Activated CD8-positive, alpha-beta memory T cell treated with anti-CD3 and anti-CD28 coated beads, Interleukin-2, amount 10 ng/mL, durations not matched to agents 7 days and 5 days (primary cell): ENCODE results near the gene B9D2. TPM values are rescaled to one million over a fixed set of nuclear protein-coding genes. Genes with fewer than 3 reads are reported as not detected.

Source experiments
- ATAC-seq: fragments of 150-1000 bp; cut with Tn5 transposase; one replicate; pipeline ENCODE4 v1.10.0; 2021; ENCODE audit warnings: moderate library complexity
- CTCF ChIA-PET: fragments of 350-600 bp; sonication (Branson Sonifier 250); formaldehyde crosslinking; loops from one replicate; lab custom pipeline; 2021; ENCODE audit warnings: antibody characterized with exemption; lab: Charles Lee
- DNase-seq: peaks from one replicate; pipeline ENCODE4 v3.0.0-alpha.2; 2020
- H3K27ac Mint-ChIP-seq: one replicate; pipeline ENCODE4 v1.8.0; 2021; ENCODE audit warnings: mild to moderate bottlenecking, mixed read lengths
- H3K27me3 Mint-ChIP-seq: one replicate; pipeline ENCODE4 v1.8.0; 2021; ENCODE audit warnings: mixed read lengths
- H3K36me3 Mint-ChIP-seq: one replicate; pipeline ENCODE4 v1.8.0; 2021; ENCODE audit warnings: mild to moderate bottlenecking, mixed read lengths
- H3K4me1 Mint-ChIP-seq: one replicate; pipeline ENCODE4 v1.8.0; 2021; ENCODE audit warnings: mixed read lengths
- H3K4me3 Mint-ChIP-seq: one replicate; pipeline ENCODE4 v1.8.0; 2021; ENCODE audit warnings: mild to moderate bottlenecking, moderate library complexity, mixed read lengths
- H3K9me3 Mint-ChIP-seq: one replicate; pipeline ENCODE4 v1.8.0; 2022; ENCODE audit warnings: low read depth, mixed read lengths
- total RNA-seq, 2 experiments: library from RNA; stranded (reverse); gene quantifications; one replicate each; pipeline ENCODE4 v1.2.3, GENCODE V29; 2021

Gene B9D2
- total RNA-seq, 2 experiments from 2014 or later = 8.2 to 9.3 TPM

DNA sequence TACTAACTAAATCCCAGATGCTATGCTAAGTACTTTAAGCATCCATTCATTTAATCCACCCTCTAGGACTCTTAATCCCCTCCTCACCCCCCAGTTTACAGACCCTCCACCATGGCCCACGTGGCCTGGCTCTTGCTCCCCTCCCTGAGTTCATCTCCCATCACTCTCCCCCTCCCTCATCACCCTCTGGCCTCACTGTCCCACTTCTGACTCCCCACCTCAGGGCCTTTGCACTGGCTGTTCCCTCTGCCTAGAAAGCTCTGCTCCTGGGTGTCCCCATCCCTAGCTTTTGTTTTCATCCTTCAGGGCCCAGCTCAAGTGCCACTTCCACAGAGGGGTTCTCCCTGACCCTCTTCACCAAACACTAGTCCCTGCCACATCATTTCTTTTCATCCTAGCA, 4.2 kb downstream of the B9D2 start:
- H3K9me3 Mint-ChIP-seq = no peaks in the 10 kb centered on the region
- H3K27ac Mint-ChIP-seq = no peak overlapping the region
- ATAC-seq (no peak), DNase-seq (no peak)
- H3K4me3 Mint-ChIP-seq = no peak overlapping the region
- CTCF ChIA-PET = no interaction called here
- H3K27me3 Mint-ChIP-seq = no peaks in the 10 kb centered on the region
- H3K4me1 Mint-ChIP-seq = peaks cover 52% of the 10 kb centered on the region
- H3K36me3 Mint-ChIP-seq = peaks cover 4% of the 10 kb centered on the region

DNA sequence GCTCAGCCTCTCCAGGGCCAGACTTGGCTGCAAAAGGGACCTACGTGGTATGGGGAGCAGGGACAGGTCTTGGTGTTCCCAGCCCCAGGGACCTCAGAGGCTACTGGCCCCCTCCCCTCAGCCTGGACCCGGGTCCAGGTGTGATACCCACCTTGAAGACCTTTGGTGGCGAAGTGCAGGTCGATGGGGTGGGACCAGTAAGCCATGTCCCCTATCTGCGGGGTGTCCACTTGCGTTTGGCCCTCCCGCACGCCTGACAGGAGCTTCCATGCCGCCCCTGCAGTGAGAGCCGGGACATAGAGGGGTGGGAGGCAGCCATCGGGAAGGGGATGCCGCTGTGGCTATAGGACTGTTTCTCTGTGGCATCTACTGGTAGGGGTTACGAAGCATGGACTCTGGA, 6.2 kb downstream of the B9D2 start:
- Mint-ChIP-seq H3K27ac (peak overlapping the region; percentile 89), H3K4me3 (no peak overlapping the region), H3K27me3 (no peaks in the 10 kb centered on the region), H3K36me3 (peaks cover 5% of the 10 kb centered on the region), H3K9me3 (no peaks in the 10 kb centered on the region), H3K4me1 (peaks cover 45% of the 10 kb centered on the region)
- ATAC-seq = no peak
- DNase-seq = no peak
- CTCF ChIA-PET = interaction anchor here (0.6 to 4.3 kb wide), 8 partner anchors 8 to 505 kb away, joined by 3 to 17 read pairs (median 3); partner anchors contain the start of gene HNRNPUL1

DNA sequence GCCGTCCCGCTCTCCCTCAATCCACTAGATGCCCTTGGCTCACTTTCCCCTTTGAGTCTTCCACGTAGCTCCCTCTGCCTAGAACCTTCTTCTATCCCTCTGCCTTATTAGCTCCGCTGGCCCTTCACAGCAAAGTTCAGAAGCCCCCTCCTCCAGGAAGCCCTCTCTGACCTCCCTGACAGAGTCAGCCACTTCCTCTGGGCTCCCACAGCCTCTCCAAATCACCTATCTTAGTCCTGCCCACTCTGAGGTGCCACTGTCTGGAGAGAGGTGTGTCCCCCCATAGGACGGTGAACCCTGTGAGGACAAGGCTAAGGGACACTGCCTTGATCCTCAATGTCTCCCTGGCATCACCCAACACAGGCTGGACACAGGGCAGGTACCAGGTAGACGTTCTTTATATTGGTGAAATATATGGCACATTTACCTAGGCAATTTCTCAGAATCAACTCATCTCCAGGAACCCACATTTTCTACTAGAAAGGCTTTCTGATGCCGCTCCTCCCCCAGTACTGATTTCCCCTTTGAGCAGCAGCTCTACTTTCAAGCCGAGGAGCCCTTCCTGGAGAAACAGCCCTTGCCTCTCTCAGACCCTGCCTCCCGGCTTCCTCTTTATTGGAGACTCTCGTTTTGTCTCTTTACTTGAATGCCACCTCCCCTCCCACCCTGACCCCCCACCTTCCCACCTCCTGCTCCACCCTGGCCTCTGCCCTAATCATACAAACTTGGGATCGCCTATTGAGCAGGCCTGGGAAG, 6.8 kb downstream of the B9D2 start:
- ATAC-seq = no peak
- peaks cover 41% of the 10 kb centered on the region for H3K4me1 Mint-ChIP-seq
- CTCF ChIA-PET = interaction anchor here (0.6 to 4.3 kb wide), 9 partner anchors 8 to 506 kb away, joined by 3 to 17 read pairs (median 3); partner anchors contain the start of genes B3GNT8 and HNRNPUL1

DNA sequence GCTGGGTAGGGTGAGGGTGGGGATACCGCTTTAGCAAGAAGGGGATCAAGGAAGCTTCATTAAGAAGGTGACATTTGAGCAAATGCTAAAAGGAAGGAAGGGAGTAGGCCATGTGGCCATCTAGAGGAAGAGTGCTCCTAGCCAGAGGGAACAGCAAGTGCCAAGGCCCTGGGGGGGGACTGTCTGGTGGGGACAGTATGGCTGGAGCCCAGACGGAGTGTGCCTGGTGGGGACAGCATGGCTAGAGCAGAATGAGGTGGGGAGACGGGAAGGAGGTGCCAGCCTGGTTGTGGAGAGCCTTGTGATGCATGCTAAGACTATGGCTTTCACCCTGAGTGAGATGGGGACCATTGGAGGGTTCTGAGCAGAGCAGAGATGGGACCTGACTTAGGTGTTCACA, 8.1 kb downstream of the B9D2 start:
- ATAC-seq (no peak), DNase-seq (no peak)
- Mint-ChIP-seq H3K9me3 (no peaks in the 10 kb centered on the region), H3K36me3 (peaks cover 10% of the 10 kb centered on the region), H3K4me1 (peaks cover 43% of the 10 kb centered on the region), H3K27me3 (no peaks in the 10 kb centered on the region), H3K4me3 (no peak overlapping the region), H3K27ac (peak overlapping the region; percentile 76)
- CTCF ChIA-PET = interaction anchor here (1.0 to 4.3 kb wide), 10 partner anchors 8 to 152 kb away, joined by 3 to 17 read pairs (median 6); partner anchors contain the start of genes B9D2 and HNRNPUL1

More for the DNA sequence above, 6.8 kb downstream of the B9D2 start:
- Mint-ChIP-seq H3K4me3 (peak overlapping the region; percentile 7), H3K27me3 (no peaks in the 10 kb centered on the region), H3K27ac (peak overlapping the region; percentile 89), H3K9me3 (no peaks in the 10 kb centered on the region), H3K36me3 (peaks cover 7% of the 10 kb centered on the region)
- peak; percentile 54 for DNase-seq

DNA sequence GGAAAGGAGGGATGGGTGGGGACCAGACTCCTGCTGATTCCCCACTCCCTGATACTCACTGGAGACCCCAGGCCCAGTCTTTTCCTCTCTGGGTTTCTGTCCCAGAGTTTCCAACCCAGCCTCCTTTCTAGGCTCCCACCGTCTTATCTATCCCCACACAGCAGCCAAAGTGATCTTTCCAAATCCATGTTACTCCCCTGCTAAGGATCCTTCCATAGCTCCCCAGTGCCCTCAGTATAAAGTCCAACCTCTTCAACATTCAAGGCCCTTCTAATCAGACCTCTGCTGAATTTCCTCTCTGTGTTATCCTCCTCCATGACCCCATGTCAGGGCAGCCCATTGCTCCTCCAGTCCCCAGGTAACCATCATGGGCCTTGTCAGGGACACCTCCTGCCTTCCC, 8.9 kb downstream of the B9D2 start:
- peak overlapping the region; percentile 76 for H3K27ac Mint-ChIP-seq
- no peaks in the 10 kb centered on the region for H3K9me3 Mint-ChIP-seq
- no peaks in the 10 kb centered on the region for H3K27me3 Mint-ChIP-seq
- H3K4me1 Mint-ChIP-seq = peaks cover 45% of the 10 kb centered on the region
- peaks cover 12% of the 10 kb centered on the region for H3K36me3 Mint-ChIP-seq
- CTCF ChIA-PET = interaction anchor here (0.9 to 4.3 kb wide), 11 partner anchors 9 to 151 kb away, joined by 3 to 17 read pairs (median 6); partner anchors contain the start of genes B9D2 and HNRNPUL1
- peak overlapping the region; percentile 9 for H3K4me3 Mint-ChIP-seq
- DNase-seq = no peak
- no peak for ATAC-seq

DNA sequence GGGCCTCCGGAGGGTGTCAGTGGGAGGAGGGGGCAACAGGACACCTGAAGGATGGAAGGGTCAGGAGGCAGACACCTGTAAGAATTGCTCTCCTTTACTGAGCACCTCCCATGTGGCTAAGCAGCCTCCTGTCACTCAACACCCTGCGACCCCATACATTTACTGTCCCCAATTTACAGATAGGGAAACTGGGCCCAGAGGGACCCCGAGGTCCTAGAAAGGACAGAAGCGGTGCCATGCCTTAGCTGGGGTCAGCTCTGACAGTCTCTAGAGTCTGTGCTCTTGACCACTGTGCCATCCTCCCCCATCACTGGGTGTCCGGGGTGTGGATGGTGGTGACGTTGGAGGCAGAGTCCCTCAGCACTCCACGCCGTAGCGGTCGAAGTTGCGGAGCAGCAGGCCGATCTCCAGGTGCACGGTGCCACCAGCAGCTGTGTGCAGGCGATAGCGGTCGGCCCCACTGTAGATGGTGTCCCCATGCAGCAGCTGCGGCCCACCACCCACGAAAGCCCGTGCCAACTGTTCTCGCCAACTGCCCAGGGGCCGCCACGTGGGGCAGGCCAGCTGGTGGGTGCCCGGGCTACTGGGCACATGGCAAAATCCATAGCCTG, 9.5 kb downstream of the B9D2 start:
- H3K9me3 Mint-ChIP-seq = no peaks in the 10 kb centered on the region
- peak overlapping the region; percentile 88 for H3K27ac Mint-ChIP-seq
- peak overlapping the region; percentile 59 for H3K4me3 Mint-ChIP-seq
- ATAC-seq (no peak), DNase-seq (peak; percentile 43)
- peaks cover 51% of the 10 kb centered on the region for H3K4me1 Mint-ChIP-seq
- peaks cover 17% of the 10 kb centered on the region for H3K36me3 Mint-ChIP-seq
- CTCF ChIA-PET = interaction anchor here (0.9 to 4.3 kb wide), 9 partner anchors 9 to 151 kb away, joined by 3 to 17 read pairs (median 6); partner anchors contain the start of genes B9D2 and HNRNPUL1
- no peaks in the 10 kb centered on the region for H3K27me3 Mint-ChIP-seq

DNA sequence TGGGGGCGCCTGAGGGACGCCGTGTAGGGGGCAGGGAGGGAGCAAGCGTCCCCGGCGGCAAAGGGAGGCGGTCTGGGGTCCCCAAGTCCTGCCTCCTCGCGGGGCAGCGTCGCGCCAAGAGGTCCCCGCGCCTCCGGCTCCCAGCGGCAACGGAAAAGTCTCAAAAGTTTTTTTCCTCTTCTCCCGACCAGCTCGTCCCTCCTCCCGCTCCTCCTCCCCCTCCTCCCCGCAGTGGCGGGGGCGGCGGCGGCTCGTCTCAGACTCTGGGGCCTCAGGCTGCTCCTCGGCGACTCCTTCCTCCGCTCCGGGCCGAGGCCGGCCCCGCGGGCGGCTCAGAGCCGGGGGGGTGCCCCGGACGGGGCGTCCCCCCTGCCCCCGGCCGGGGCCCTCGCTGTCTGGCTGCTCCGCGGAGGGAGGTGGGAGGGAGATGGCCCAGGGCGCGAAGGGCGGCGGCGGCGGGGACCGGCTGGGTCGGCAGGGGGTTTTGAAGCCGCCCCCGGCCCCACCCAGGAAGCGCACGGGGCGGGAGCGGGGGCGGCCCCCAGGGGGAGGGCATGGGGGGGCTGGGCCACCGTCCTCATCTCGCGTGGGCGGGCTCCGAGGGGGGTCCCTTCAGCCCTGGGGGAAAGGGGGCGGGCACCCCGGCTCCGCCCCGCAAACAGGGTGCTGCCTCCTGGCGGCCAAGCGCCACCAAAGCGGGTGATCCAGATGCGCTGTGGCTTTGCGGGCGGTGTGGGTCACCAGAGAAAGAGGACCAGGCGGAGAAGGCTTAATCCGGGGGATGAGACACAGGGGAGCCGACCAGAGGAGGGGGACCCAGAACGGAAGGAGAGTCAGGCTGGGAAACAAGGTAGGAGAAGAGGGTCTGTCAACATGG, 10.2 kb downstream of the B9D2 start, which contains the start of gene TGFB1:
TGFB1 (minus strand) TSS at position 457 of the 877 bp plus-strand sequence. CDS start 878 bp downstream, outside the sequence.
- CTCF ChIA-PET = interaction anchor here (1.0 to 3.2 kb wide), 12 partner anchors 9 to 103 kb away, joined by 3 to 51 read pairs (median 9); partner anchors contain the start of genes B9D2 and HNRNPUL1

DNA sequence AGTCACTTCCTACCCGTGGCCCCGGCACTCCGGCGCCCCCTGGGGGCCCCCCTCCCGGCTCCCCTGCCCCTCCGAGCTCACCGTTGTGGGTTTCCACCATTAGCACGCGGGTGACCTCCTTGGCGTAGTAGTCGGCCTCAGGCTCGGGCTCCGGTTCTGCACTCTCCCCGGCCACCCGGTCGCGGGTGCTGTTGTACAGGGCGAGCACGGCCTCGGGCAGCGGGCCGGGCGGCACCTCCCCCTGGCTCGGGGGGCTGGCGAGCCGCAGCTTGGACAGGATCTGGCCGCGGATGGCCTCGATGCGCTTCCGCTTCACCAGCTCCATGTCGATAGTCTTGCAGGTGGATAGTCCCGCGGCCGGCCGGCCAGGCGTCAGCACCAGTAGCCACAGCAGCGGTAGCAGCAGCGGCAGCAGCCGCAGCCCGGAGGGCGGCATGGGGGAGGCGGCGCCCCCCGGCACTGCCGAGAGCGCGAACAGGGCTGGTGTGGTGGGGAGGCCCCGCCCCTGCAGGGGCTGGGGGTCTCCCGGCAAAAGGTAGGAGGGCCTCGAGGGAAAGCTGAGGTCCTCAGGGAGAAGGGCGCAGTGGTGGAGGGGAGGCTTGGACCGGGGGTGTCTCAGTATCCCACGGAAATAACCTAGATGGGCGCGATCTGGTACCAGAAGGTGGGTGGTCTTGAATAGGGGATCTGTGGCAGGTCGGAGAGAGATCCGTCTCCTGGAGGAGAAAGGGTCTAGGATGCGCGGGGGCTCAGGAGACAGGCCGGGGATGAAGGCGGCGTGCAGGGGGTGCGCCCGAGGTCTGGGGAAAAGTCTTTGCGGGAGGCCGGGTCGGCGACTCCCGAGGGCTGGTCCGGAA, 11.1 kb downstream of the B9D2 start:
- Mint-ChIP-seq H3K4me3 (peak overlapping the region; percentile 99), H3K9me3 (no peaks in the 10 kb centered on the region), H3K4me1 (peaks cover 56% of the 10 kb centered on the region), H3K27me3 (no peaks in the 10 kb centered on the region), H3K27ac (peak overlapping the region; percentile 93), H3K36me3 (peaks cover 30% of the 10 kb centered on the region)
- ATAC-seq (peak; percentile 18), DNase-seq (peak; percentile 86)
- CTCF ChIA-PET = interaction anchor here (0.7 to 3.2 kb wide), 18 partner anchors 9 to 149 kb away, joined by 3 to 51 read pairs (median 5); partner anchors contain the start of genes B3GNT8 and B9D2

More for the DNA sequence above, 10.2 kb downstream of the B9D2 start, which contains the start of gene TGFB1:
- ATAC-seq = peak; percentile 58
- H3K4me3 Mint-ChIP-seq = peak within 1 kb of the TSS; percentile 99
- DNase-seq = peak; percentile 95
- H3K36me3 Mint-ChIP-seq = peaks cover 24% of the 10 kb centered on the region
- peak within 1 kb of the TSS; percentile 93 for H3K27ac Mint-ChIP-seq
- no peaks in the 10 kb centered on the region for H3K9me3 Mint-ChIP-seq
- H3K4me1 Mint-ChIP-seq = peaks cover 59% of the 10 kb centered on the region
- no peaks in the 10 kb centered on the region for H3K27me3 Mint-ChIP-seq

DNA sequence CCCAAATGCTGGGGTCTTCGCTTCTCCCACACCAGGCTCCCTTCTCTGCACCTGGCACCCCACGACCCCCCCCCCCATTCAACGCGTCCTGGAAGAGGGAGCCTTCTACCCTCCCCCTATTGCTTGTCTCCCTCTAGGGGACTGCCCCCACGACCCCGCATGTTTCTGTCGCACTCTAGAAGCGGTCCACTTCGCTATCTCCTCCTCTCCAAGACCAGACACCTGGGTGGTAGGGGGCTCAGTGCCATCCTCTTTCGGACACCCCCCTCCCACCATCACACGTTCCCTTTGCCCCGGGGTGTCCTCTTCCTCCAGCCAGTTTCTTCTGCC, 11.7 kb downstream of the B9D2 start:
- CTCF ChIA-PET = interaction anchor here (0.7 to 3.2 kb wide), 17 partner anchors 8 to 148 kb away, joined by 3 to 51 read pairs (median 5); partner anchors contain the start of genes B3GNT8 and B9D2
- Mint-ChIP-seq H3K27me3 (no peaks in the 10 kb centered on the region), H3K9me3 (no peaks in the 10 kb centered on the region), H3K4me3 (peak overlapping the region; percentile 99), H3K36me3 (peaks cover 33% of the 10 kb centered on the region), H3K27ac (peak overlapping the region; percentile 93), H3K4me1 (peaks cover 53% of the 10 kb centered on the region)
- DNase-seq (no peak), ATAC-seq (no peak)

DNA sequence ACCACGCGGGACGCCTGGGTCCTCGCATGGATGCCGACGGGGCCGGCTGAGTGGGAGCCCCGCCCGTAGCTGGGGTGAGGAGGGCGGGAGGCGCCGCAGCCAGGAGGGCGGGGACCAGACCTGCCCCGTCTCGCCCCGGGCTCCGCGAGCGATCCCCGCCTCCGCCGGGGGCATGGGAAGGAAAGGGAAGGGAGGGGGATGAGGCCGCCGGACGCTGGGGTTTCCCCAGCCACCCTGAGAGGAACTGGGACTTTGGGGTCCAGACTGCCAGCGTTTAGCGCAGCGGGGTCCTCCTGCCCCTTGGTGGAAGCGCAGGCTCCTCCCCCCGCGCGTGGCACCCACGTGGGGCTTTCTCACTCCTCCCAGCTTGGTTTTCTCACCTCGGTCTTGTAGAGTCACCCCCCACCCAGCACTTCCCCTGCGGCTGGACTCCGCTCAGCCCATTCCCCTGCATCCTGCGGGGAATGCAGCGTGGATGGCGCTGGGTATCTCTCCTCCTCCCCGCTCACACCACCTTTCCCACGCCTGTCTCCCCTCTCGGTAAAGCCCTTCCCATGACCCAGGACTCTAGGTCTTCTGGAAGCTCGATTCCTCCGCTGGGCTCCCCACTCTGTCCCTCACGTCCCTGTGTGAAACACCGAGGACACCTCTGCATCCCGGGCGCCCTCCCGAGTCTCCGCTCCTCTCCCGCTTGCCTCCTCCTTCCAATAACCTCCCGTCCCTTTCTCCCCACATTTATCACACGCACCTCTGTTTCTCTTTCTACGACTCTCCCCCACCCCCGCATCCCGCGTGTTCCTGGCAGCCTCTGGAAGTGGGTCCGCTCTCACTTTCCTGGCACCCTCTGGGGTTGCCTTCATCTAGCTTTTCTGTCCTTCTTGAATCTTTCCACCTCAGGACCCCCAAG, 12.4 kb downstream of the B9D2 start:
- no peaks in the 10 kb centered on the region for H3K27me3 Mint-ChIP-seq
- peaks cover 34% of the 10 kb centered on the region for H3K36me3 Mint-ChIP-seq
- ATAC-seq (peak; percentile 65), DNase-seq (peak; percentile 91)
- H3K27ac Mint-ChIP-seq = peak overlapping the region; percentile 93
- H3K9me3 Mint-ChIP-seq = no peaks in the 10 kb centered on the region
- peak overlapping the region; percentile 99 for H3K4me3 Mint-ChIP-seq
- CTCF ChIA-PET = interaction anchor here (0.6 to 3.2 kb wide), 19 partner anchors 7 to 534 kb away, joined by 3 to 51 read pairs (median 5); partner anchors contain the start of genes B3GNT8 and B9D2
- H3K4me1 Mint-ChIP-seq = peaks cover 48% of the 10 kb centered on the region
